Heart left ventricle (tissue), 16 donors: ENCODE data around the gene ZNF683. TPM values are rescaled to one million over a fixed set of nuclear protein-coding genes. Genes with fewer than 3 reads are reported as not detected.
"Not testable (repeated sequence)": the region's sequence is repeated elsewhere in the genome, so short reads cannot be mapped to it uniquely, and the experiment has no call there.

ENCODE experiments used
- ATAC-seq, 4 donors: fragments of 200-7000 bp; cut with Tn5 transposase; one replicate each; pipeline ENCODE4 v1.9.1; 2020 to 2022; ENCODE audit warnings: moderate library complexity in 4 of 4, mild to moderate bottlenecking in 3 of 4, moderate number of reproducible peaks in 1 of 4
- DNase-seq, 5 donors: peaks; one replicate each; pipeline ENCODE4 v3.0.0-alpha.2; 2020
- H3K27ac ChIP-seq, 12 donors: fragments of 200-600 bp; sonication (generic) in 4 of 12; one replicate each; pipeline versions ENCODE4 v1.5.0 to v1.8.0; 2016 to 2022; ENCODE audit warnings: mild to moderate bottlenecking in 2 of 12
- H3K27me3 ChIP-seq, 9 donors: fragments of 200-600 bp; sonication (generic) in 2 of 9; one replicate each; pipeline versions ENCODE4 v1.5.1 to v1.8.0; 2016 to 2022; ENCODE audit warnings: mild to moderate bottlenecking in 3 of 9
- H3K36me3 ChIP-seq, 9 donors: fragments of 200-600 bp; sonication (generic) in 2 of 9; one replicate each; pipeline versions ENCODE4 v1.5.0 to v1.8.0; 2018 to 2022; ENCODE audit warnings: mild to moderate bottlenecking in 2 of 9
- H3K4me1 ChIP-seq, 12 donors: fragments of 200-600 bp; sonication (generic) in 4 of 12; one replicate each; pipeline versions ENCODE4 v1.5.0 to v1.8.0; 2016 to 2022; ENCODE audit warnings: mild to moderate bottlenecking in 3 of 12
- H3K4me3 ChIP-seq, 12 donors: fragments of 200-600 bp; sonication (generic) in 4 of 12; one replicate each; pipeline versions ENCODE4 v1.5.0 to v1.8.0; 2017 to 2022; ENCODE audit warnings: mild to moderate bottlenecking in 9 of 12, moderate library complexity in 4 of 12
- H3K9me3 ChIP-seq, 12 donors: fragments of 200-600 bp; sonication (generic) in 4 of 12; one replicate each; pipeline versions ENCODE4 v1.5.0 to v1.8.0; 2016 to 2022; ENCODE audit warnings: mild to moderate bottlenecking in 1 of 12
- CTCF ChIP-seq, 12 donors: fragments of 200-600 bp; sonication (generic) in 4 of 12; IDR thresholded peaks; one replicate each; pipeline versions ENCODE4 v1.5.0 to v1.8.0; 2018 to 2022; ENCODE audit warnings: antibody characterized with exemption in 12 of 12, mild to moderate bottlenecking in 5 of 12
- POLR2A ChIP-seq, 2 donors: fragments of 450-650 bp; IDR thresholded peaks; one replicate each; pipeline ENCODE4 v1.6.1; 2017; ENCODE audit warnings: antibody characterized with exemption in 2 of 2, mild to moderate bottlenecking in 2 of 2, moderate library complexity in 2 of 2
- WGBS, 4 donors: extraction: QIAGEN DNeasy Blood & Tissue Kit in 2 of 4; methylation state at CpG; one replicate each; pipeline versions ENCODE4 v1.1.5 to v1.1.7; 2013 to 2018; 5-methylcytosine and 5-hydroxymethylcytosine counted together
- intact Hi-C, 10 donors: fragments of 100-400 bp; cut with DNase I; formaldehyde crosslinking; loops; one replicate each; pipeline versions ENCODE4 v1.11.1 to v1.14.2; 2022
- polyA plus RNA-seq, 2 donors: library from polyadenylated mRNA; stranded (reverse); fragments of 200-250 nt; gene quantifications; one replicate each; pipeline ENCODE4 v1.2.3, GENCODE V29; 2013
- total RNA-seq, 9 donors: library from RNA; depleted of rRNA in 2 of 9; stranded (reverse); fragments of >200 nt in 2 of 9; fragmentation: NEBNext Ultra II Directional in 3 of 9; extraction: Animal tissue kit (Norgen Biotek cat#: 25700) in 3 of 9; gene quantifications; one replicate each; pipeline versions ENCODE4 v1.1.0 to v1.2.4, GENCODE V29; 2016 to 2023
- donor health status: ischemic (EF 13 %, LVEDD 7.1; RV severe dilation, severe dysfunction).
- donor health status: healthy with polysubstance abuse.
- donor health status: DM: no; HTN: yes; CAD: no.
- donor health status: DM: no; HTN: no; CAD: no.
- donor health status: ischemic (EF 25% LVEDD 6.9; RV normal size, moderate dysfunction).
- donor health status: ischemic (EF 25% LVEDD 5.7; RV mildly dilated, moderate dysfunction).
- donor health status: healthy.
- donor health status: DM: yes; HTN: yes; CAD: no.
- donor health status: ischemic (EF 35%, LVEDD 5.7; RV mildly dilated, moderate dysfunction).
- donor health status: nonischemic (EF 11% LVEDD 7.7; RV severe dilation, severe dysfunction).
- donor health status: DM: yes; HTN: yes; CAD: no.
- donor health status: PGD.
- donor health status: ischemic (EF 29% LVEDD 5.4; RV normal size, mild dysfunction).
- donor health status: nonischemic (EF 23%, LVEDD 6.1; RV moderate dilation, normal function).

Gene ZNF683
- total and polyA plus RNA-seq, 11 donors = 0.04 to 1.2 (median 0.38) TPM; not detected in 7

GRCh38 chr1:26376050-26376449 is 3.5 kb upstream of the ZNF683 start:
- no peak for ATAC-seq
- 87 to 92% (median 91%) methylated on average over 4 of the region's 4 CpGs for WGBS, 4 donors

DNA sequence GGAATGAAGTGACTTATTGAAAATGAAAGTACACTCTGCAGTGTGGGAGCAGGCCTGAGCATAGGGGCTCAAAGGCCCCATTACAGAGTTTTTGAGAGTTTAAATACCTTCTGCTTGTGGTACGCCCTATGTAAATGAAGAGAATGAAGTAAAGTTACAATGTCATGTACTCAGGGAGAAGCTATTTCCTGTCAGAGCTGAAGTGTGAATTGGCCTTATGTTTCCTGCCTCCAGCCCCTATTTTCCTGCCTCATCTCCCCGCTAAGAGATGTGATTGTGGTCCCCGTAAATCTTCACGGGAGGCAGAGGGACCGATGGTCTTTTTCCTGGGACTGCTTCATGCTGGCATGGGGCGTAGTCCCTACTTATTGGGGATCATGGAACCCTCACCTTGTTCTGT is 2.5 kb upstream of the ZNF683 start:
- Histone ChIP-seq H3K27ac (peak overlapping the region in 1 of 12 donors; percentile 52), H3K9me3 (no peaks in the 10 kb centered on the region), H3K36me3 (no peaks in the 10 kb centered on the region), H3K4me1 (peaks cover 0 to 53% (median 0%) of the 10 kb centered on the region in 12 donors), H3K4me3 (no peak overlapping the region), H3K27me3 (peaks cover 0 to 8% (median 0%) of the 10 kb centered on the region in 9 donors)
- 54 to 72% (median 58%) methylated on average over 6 of the region's 6 CpGs for WGBS, 4 donors
- DNase-seq = no peak
- TF ChIP-seq POLR2A (IDR thresholded peaks at IDR 0.05) (no peak), CTCF (IDR thresholded peaks at IDR 0.05) (no peak)
- ATAC-seq = no peak
- intact Hi-C loops = no loop called here

More at GRCh38 chr1:26376050-26376449, 3.5 kb upstream of the ZNF683 start:
- no peak overlapping the region for H3K4me3 ChIP-seq
- H3K4me1 ChIP-seq = peaks cover 0 to 53% (median 0%) of the 10 kb centered on the region in 12 donors
- TF ChIP-seq POLR2A (IDR thresholded peaks at IDR 0.05) = no peak
- no peak for TF ChIP-seq CTCF (IDR thresholded peaks at IDR 0.05)
- H3K27me3 ChIP-seq = peaks cover 0 to 11% (median 0%) of the 10 kb centered on the region in 9 donors
- no peaks in the 10 kb centered on the region for H3K9me3 ChIP-seq
- H3K27ac ChIP-seq = no peak overlapping the region
- intact Hi-C loops = no loop called here
- DNase-seq = no peak
- H3K36me3 ChIP-seq = no peaks in the 10 kb centered on the region

- H3K4me3 ChIP-seq, H3K9me3 ChIP-seq, H3K27me3 ChIP-seq, ATAC-seq, DNase-seq, intact Hi-C loops, H3K36me3 ChIP-seq: not testable (repeated sequence)
- 46 to 60% (median 54%) methylated on average over 2 of the region's 2 CpGs for WGBS, 4 donors
- peak overlapping the region in 1 of 12 donors; percentile 52 for H3K27ac ChIP-seq
- peaks cover 0 to 50% (median 0%) of the 10 kb centered on the region in 12 donors for H3K4me1 ChIP-seq
Observed at GRCh38 chr1:26374361-26374760, 1.8 kb upstream of the ZNF683 start.

- Histone ChIP-seq H3K9me3 (no peaks in the 10 kb centered on the region), H3K4me1 (peaks cover 0 to 45% (median 0%) of the 10 kb centered on the region in 12 donors), H3K36me3 (no peaks in the 10 kb centered on the region), H3K4me3 (no peak overlapping the region), H3K27me3 (peaks cover 0 to 11% (median 0%) of the 10 kb centered on the region in 9 donors), H3K27ac (peak overlapping the region in 1 of 12 donors; percentile 52)
- intact Hi-C loops = no loop called here
- ATAC-seq (no peak), DNase-seq (no peak)
- no peak for TF ChIP-seq CTCF (IDR thresholded peaks at IDR 0.05)
- TF ChIP-seq POLR2A (IDR thresholded peaks at IDR 0.05) = no peak
- 34 to 56% (median 41%) methylated on average over 2 of the region's 2 CpGs for WGBS, 4 donors
Observed at GRCh38 chr1:26373789-26374188, 1.2 kb upstream of the ZNF683 start.

- Histone ChIP-seq H3K9me3 (no peaks in the 10 kb centered on the region), H3K4me1 (peaks cover 0 to 40% (median 0%) of the 10 kb centered on the region in 12 donors), H3K27me3 (peaks cover 0 to 16% (median 0%) of the 10 kb centered on the region in 9 donors), H3K27ac (no peak overlapping the region), H3K4me3 (no peak overlapping the region), H3K36me3 (no peaks in the 10 kb centered on the region)
- 74 to 83% (median 80%) methylated on average over 4 of the region's 4 CpGs for WGBS, 4 donors
- no peak for DNase-seq
- TF ChIP-seq CTCF (IDR thresholded peaks at IDR 0.05) = no peak
- TF ChIP-seq POLR2A (IDR thresholded peaks at IDR 0.05) = no peak
- intact Hi-C loops = no loop called here
- ATAC-seq = no peak
Observed at GRCh38 chr1:26373281-26373680, 731 bp upstream of the ZNF683 start.
